K562 (cell line): Measurements from ENCODE around the gene ZNF669. TPM values are rescaled to one million over a fixed set of nuclear protein-coding genes. Genes with fewer than 3 reads are reported as not detected.

Source experiments
- BRF2 ChIP-seq: IDR thresholded peaks from 3 replicates; pipeline ENCODE4 v1.6.1; 2011; ENCODE audit warnings: borderline replicate concordance, mild to moderate bottlenecking; ENCODE audit not compliant: insufficient read length, insufficient read depth
- CHAMP1 ChIP-seq: fragments of 450-650 bp; IDR thresholded peaks from 2 replicates; pipeline ENCODE4 v1.6.1; 2016; ENCODE audit warnings: mild to moderate bottlenecking
- CREB5 ChIP-seq: fragments of 250-450 bp; sonication (Bioruptor Pico); IDR thresholded peaks from 2 replicates; pipeline ENCODE4 v1.5.0; 2020; ENCODE audit warnings: mild to moderate bottlenecking
- FOS ChIP-seq: IDR thresholded peaks from 3 replicates; pipeline ENCODE4 v1.6.1; 2011; ENCODE audit not compliant: insufficient read length; ENCODE audit errors: extremely low read depth
- FOXK2 ChIP-seq, 2 experiments: fragments of 450-650 bp; IDR thresholded peaks in 1 of 2; conservative IDR thresholded peaks in 1 of 2; 2 replicates each; pipeline ENCODE4 v1.6.1; 2016; ENCODE audit warnings: low read depth in 2 of 2, mild to moderate bottlenecking in 1 of 2
- GABPB2 ChIP-seq: fragments of 250-450 bp; sonication (Bioruptor Pico); conservative IDR thresholded peaks from 2 replicates; pipeline ENCODE4 v1.5.1; 2021; ENCODE audit warnings: mild to moderate bottlenecking
- MNT ChIP-seq, 2 experiments: fragments of 450-650 bp; conservative IDR thresholded peaks; 2 replicates each; pipeline ENCODE4 v1.6.1; 2017; ENCODE audit warnings: mild to moderate bottlenecking in 2 of 2, moderate library complexity in 2 of 2
- PYGO2 ChIP-seq: fragments of 450-650 bp; IDR thresholded peaks from 2 replicates; pipeline ENCODE4 v1.6.1; 2016; ENCODE audit warnings: mild to moderate bottlenecking, missing genetic modification characterization, moderate library complexity, missing compliant biosample characterization
- RFX5 ChIP-seq: IDR thresholded peaks from 2 replicates; pipeline ENCODE4 v1.6.1; 2011; ENCODE audit warnings: low read depth, mild to moderate bottlenecking, improper control_type of control experiment, low read length
- SMARCA5 ChIP-seq: fragments of 450-650 bp; IDR thresholded peaks from 2 replicates; pipeline ENCODE4 v1.6.1; 2016
- STAT6 ChIP-seq: sonication (generic); formaldehyde crosslinking; IDR thresholded peaks from 2 replicates; pipeline ENCODE4 v1.8.1; 2023; ENCODE audit warnings: mild to moderate bottlenecking, missing genetic modification reagents
- TBL1XR1 ChIP-seq, 2 experiments: IDR thresholded peaks; 2 replicates each; pipeline ENCODE4 v1.6.1; 2012; ENCODE audit warnings: improper control_type of control experiment in 2 of 2, low read length in 2 of 2, mild to moderate bottlenecking in 1 of 2
- XRCC3 ChIP-seq: fragments of 450-650 bp; IDR thresholded peaks from 2 replicates; pipeline ENCODE4 v1.6.1; 2017; ENCODE audit warnings: mild to moderate bottlenecking, moderate library complexity
- ZBTB1 ChIP-seq: sonication (generic); formaldehyde crosslinking; IDR thresholded peaks from 2 replicates; pipeline ENCODE4 v1.8.1; 2023; ENCODE audit warnings: missing genetic modification reagents, low read depth, mild to moderate bottlenecking, borderline replicate concordance
- ZC3H11A ChIP-seq: IDR thresholded peaks from 2 replicates; pipeline ENCODE4 v1.6.1; 2012; ENCODE audit warnings: low read depth, low read length, improper control_type of control experiment
- ZNF133 ChIP-seq: fragments of 250-450 bp; sonication (Bioruptor Pico); IDR thresholded peaks from 2 replicates; pipeline ENCODE4 v1.4.0; 2020; ENCODE audit warnings: mild to moderate bottlenecking
- ZNF184 ChIP-seq: sonication (generic); formaldehyde crosslinking; IDR thresholded peaks from 2 replicates; pipeline ENCODE4 v1.5.0; 2020; ENCODE audit warnings: missing genetic modification reagents
- ZNF707 ChIP-seq: fragments of 250-450 bp; sonication (Bioruptor Pico); conservative IDR thresholded peaks from 2 replicates; pipeline ENCODE4 v1.8.0; 2022; ENCODE audit warnings: inconsistent platforms, mild to moderate bottlenecking, moderate library complexity
- polyA plus RNA-seq, 8 experiments: library from polyadenylated mRNA; depleted of rRNA in 4 of 8; stranded (reverse) in 5 of 8; unstranded in 3 of 8; fragments of >200 nt; fragmentation: Nextera tagmentation in 2 of 8; fragmentation: Illumina TruSeq in 1 of 8; extraction: Ambion mirVana in 2 of 8; extraction: Trizol in 1 of 8; gene quantifications; 2 replicates each; pipeline versions ENCODE4 v1.2.1 to v1.2.3, GENCODE V29; 2011 to 2014; ENCODE audit warnings: inconsistent platforms in 1 of 8, missing spikeins in 1 of 8
- total RNA-seq, 7 experiments: library from RNA; depleted of rRNA in 6 of 7; stranded (reverse); fragments of >200 nt in 6 of 7; fragmentation: Illumina TruSeq in 2 of 7; extraction: Trizol in 2 of 7; gene quantifications; 2 replicates each; pipeline versions ENCODE4 v1.2.1 to v1.2.3, GENCODE V29; 2011 to 2021; ENCODE audit warnings: low replicate concordance in 1 of 7

Gene ZNF669
- total and polyA plus RNA-seq, 9 of the 15 experiments (the other 6 are each of a cell fraction or from before 2014, with no cell fraction given) = 5.3 to 18.3 (median 10.2) TPM

- 0 out of 2 replicates have a peak, but pooled peaks have one; percentile 20 for TF ChIP-seq STAT6 (CRISPR knock-in tag)
- TF ChIP-seq CHAMP1 = peak; percentile 78
- TF ChIP-seq RFX5 = no peak
- TF ChIP-seq ZBTB1 (CRISPR knock-in tag) = peak; percentile 95
- TF ChIP-seq GABPB2 = no peak
- no peak for TF ChIP-seq ZC3H11A
- peak in 1 of 2 experiments; percentile 47; a peak in 1 of 4 replicates for TF ChIP-seq TBL1XR1 (IDR thresholded peaks at IDR 0.05; ENCODE audit: low read length in 2 of 2)
- TF ChIP-seq PYGO2 (tag) = no peak
- TF ChIP-seq XRCC3 = no peak
- peak; percentile 18; the same call in 1 of the 2 replicates for TF ChIP-seq ZNF707 (CRISPR knock-in tag)
- TF ChIP-seq FOS = peak; percentile 19
- TF ChIP-seq CREB5 (CRISPR knock-in tag) = no peak
- TF ChIP-seq ZNF184 (CRISPR knock-in tag) = no peak
- peak; percentile 33 to 40; a peak in 1 of 4 replicates for TF ChIP-seq FOXK2 (conservative IDR thresholded peaks at IDR 0.05 in 1 of 2, IDR thresholded peaks at IDR 0.05 in 1 of 2; ENCODE audit: low read depth in 2 of 2)
- peak; percentile 38 to 66; a peak in 3 of 4 replicates for TF ChIP-seq MNT (conservative IDR thresholded peaks at IDR 0.05)
- no peak for TF ChIP-seq ZNF133 (CRISPR knock-in tag)
- no peak for TF ChIP-seq BRF2
- no peak for TF ChIP-seq SMARCA5
These were observed 25.7 kb downstream of the ZNF669 start, which contains the start of gene ZNF670 (continued) for GRCh38 chr1:247078258-247079140.
